ENCODE measurements around the gene GNLY.
"Not testable (repeated sequence)": the region's sequence is repeated elsewhere in the genome, so short reads cannot be mapped to it uniquely, and the experiment has no call there.

The GNLY gene

GRCh38 chr2:85707304-85707703 is 13.1 kb downstream of the GNLY start:
- peak in 28 of 56 donors; percentile 14 to 78 (median 34) for DNase-seq

DNA sequence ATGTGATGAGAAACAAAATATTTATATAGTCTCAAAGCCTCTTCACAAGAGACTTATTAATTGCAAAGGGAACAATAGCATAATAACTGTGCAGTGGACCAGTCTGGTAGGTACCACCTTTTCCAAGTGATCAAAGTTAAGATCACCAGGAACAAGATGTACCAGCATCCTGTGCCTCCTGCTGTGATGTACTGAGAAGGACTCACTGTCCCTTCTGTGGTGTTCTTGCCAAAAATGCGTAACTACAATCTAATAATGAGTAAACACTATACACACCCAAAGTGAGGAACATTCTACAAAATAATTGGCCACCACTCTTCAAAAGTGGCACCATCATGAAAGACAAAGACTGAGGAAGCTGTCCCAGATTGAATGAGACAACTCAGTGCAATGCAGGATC is 14.5 kb downstream of the GNLY start:
- no peak for DNase-seq

DNA sequence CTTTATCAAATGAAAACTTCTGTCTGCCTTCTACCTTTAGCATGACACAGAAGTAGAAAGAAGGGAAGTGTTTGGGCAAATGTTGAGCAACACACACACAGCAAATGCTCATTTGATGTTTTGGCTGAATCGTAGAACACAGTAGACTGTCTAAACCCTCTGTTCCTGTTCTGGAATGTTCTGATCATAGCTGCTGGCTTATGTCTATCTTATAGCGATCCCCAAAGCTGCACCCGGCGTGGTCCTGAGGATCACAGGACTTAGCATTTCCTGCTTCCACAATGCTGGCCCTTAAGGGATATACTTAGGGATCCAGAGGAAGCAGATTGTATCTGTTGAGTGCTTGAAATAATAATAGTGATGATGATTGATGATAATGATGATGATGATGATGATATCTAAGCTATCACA is 15.2 kb downstream of the GNLY start:
- no peak for DNase-seq

- peak in 4 of 56 donors; percentile 15 to 63 (median 24) for DNase-seq
Measured at GRCh38 chr2:85710687-85711577, 16.8 kb downstream of the GNLY start.

DNA sequence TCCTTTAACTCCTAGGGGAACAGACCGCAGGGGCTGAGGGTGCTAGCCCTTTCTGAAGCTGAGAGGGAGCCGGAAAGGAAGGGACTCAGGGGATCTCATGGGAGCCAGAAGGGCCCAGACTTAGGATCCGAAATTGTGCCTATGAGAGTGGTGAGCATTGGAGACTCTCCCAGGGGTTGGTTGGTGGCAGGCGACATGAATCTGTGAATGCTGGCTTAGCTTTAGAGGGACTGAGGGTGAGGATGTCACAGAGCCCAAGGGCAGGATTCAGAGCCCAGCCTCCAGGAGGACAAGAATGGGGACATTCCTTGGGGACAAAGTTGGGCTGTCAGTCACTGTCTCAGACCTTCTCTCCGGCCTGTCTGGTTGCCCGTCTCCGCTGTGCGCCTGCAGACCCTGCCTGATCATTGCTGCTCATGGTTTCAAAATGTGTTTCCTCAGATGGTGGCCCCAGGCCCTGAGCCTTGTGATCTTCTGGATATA is 17.5 kb downstream of the GNLY start:
- no peak for DNase-seq

DNA sequence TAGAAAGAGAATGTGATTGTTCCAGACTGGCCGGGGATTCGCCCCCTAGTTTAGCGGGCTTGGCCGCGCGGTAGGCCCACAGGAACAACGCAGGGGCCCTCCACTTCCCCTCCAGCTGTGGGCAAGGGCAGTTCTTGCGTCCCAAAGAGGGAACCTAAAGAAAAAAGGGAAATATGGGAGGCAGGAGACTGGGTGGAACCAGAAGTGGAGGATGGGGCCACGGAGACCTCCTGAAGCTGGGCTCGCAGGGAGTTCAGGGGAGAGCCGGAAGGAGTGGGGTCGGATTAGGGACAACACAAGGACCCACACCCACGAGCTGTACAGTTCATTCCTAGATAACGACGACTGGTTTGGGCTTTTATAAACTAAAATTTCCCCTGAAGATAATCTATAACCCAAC is 18.2 kb downstream of the GNLY start:
- peak in 1 of 56 donors; percentile 23 for DNase-seq

GRCh38 chr2:85712849-85713612 is 18.9 kb downstream of the GNLY start:
- peak in 11 of 56 donors; percentile 16 to 57 (median 25) for DNase-seq

DNA sequence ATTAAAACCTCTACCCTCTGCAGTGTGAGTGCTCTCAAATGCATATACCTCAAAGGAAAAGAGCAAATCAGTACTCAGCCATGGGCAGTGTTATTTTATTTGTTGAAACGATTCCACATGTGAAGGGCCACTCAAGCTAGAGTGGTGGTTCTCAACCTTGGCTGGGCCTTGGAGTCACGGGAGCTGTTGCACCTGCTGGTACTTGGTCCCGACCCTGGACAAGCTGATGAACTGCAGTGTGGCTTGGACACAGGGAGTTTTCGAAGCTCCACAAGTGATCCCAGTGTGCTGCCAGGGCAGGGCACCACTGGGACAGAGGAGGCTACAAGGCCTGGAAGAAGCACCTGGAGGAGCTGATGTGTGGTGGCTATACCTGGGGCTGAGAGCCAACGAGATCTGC is 19.7 kb downstream of the GNLY start:
- no peak for DNase-seq

DNA sequence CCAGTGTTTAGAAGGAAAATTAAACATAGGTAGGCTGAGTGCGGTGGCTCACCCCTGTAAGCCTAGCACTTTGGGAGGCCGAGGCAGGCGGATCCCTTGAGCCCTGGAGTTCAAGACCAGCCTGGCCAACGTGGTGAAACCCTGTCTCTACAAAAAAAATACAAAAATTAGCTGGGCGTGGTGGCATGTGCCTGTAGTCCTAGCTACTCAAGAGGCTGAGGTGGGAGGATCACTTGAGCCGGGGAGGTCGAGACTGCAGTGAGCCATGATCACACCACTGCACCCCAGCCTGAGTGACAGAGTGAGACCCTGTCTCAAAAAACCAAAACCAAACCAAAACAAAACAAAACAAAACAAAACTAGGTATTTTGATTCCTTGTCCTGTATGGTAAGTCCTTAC is 20.3 kb downstream of the GNLY start:
- not testable (repeated sequence) for DNase-seq

DNA sequence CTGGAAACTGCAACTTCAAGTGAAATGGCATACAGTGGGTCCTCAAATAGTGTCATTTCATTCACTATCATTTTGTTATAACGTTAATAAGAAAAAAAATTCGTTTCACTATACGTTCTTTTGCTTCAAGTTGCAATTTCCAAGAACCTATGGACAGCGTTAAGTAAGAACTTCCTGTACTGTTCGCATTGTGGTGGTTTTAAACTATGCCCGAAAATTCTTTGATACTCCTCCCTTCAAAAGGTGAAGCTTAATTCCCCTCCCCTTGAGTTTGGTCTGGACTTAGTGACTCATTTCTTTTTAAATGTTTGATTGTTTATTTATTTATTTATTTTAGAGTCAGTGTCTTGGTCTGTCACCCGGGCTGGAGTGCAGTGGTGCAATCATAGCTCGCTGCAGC is 20.7 kb downstream of the GNLY start:
- no peak for DNase-seq

GRCh38 chr2:85716346-85716914 is 22.3 kb downstream of the GNLY start:
- DNase-seq: no peak

DNA sequence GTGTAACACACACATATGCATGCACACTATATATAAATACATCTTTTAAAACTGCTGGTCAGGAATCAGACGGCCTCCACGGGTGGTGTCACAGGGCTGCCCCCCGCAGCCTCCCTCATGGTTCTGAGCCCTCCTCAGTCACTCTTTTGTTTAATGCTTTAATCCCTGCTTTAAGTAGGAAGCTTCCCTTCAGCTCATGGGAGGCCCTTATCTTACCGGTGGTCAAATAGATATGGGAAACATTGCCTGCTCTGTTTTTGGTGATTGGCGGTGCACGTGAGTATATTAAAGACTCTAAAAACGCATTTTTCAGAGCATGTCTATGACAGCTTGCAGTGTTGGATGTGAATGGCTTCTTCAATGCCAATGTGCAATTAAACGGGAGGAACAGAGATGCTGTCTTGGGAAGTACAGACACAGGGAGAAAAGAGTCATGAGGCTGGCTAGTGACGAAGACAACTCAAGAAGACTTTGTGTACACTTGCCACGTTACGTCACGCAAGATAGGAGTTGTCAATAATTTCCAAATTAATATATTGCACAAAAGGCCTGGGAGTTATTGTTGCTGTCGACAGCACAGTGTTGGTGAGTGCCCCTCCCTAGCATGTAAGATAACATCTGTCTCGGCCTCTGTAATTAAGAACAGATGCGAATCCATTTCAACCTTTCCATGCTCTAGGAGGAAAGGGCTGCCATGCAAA is 23.3 kb downstream of the GNLY start:
- no peak for DNase-seq

- DNase-seq: no peak
Measured at GRCh38 chr2:85718009-85718391, 23.8 kb downstream of the GNLY start.

DNA sequence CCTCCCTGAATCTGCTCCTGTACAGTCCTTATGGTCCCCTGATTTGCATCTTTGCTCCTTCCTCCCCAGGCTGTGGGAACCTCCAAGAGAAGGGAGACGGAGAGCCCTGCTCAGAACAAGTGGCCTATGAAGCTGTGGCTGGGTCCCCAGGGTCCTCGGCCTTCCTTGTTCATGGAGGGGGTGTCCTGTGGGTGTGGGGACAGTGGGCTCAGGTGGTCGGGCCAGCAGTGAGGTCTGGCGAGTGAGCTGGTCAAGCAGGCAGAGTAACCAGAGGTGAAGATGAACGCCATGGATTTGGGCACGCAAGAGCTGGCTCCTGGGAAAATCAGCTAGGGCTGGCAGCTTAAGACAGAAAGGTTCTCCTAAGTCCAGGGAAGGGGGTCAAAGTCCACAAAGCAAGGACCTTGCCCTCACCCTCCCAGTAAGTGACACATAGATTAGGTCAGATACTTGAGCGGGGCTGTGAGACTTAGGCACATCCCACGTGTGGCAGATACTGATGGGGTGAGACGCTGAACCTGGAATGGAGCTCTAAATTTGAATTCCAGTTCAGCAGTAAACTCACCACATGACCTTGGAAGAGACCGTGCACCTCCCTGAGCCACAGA is 24.8 kb downstream of the GNLY start:
- no peak for DNase-seq

DNA sequence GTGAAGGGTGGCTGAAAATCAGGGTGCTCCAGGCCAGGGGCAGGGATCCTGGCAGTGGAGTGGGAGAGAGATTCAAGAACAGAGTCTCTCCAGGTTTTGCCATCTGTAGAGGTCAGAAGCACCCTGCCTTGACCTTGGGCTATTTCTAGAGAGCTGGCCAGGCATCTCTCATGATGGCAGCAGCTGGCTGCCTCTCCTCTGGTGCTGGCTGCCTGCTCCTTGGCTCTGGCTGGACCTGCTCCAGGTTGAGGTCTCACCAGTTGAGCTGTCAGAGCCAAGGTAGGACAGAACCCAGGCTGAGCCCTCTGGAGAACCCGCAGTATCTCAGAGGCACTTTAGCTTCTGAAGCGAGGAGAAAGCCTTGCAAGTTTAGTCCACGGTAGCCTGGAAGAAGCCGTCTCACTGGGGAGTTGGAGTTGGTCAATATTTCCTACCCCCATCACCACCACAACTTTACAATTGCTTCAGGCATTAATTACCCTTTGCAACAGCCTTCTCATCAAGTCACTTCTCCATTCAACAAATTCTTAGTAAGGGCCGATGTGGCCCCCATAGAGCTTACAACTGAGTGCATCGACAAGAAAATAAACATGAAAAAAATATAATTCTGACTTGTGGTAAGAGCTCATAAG is 25.6 kb downstream of the GNLY start:
- DNase-seq: no peak

DNA sequence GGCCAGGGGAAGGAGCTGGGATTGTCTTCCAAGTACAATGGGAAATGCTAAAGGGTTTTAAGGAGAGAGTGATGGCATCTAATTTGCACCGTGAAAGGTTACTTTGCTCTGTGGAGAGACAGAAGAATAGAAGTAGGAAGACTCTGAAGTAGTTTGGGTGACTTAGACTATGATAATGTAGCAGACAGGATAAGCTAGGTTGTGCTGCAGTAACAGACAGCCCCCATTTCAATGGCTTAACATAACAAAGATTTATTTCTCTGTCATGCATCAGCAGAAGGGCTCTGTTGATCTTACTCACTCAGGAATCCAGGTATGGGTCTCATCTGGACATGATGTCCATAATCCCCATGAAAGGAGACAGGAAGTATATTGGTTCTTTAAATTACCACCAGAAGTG is 26.4 kb downstream of the GNLY start:
- no peak for DNase-seq

DNA sequence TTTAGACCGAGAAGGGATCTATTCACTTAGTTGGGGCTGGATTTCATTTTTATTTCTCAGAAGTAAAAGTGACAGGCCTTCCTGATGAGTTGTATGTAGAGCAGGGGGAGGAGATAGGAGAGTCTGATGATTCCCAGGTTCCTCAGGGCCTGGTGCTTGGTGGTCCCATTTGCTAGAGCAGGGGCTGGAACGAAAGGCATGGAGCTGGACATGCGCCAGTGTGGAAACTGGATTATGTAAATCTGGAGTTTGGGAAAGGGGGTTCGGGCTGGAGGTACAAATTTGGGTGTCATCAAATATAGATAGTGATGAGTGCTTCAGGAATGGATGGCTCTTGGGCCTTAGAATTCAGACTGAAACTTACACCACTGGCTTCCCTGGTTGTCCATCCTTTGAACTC is 27.5 kb downstream of the GNLY start:
- no peak for DNase-seq

GRCh38 chr2:85722519-85722918 is 28.4 kb downstream of the GNLY start:
- DNase-seq: no peak

DNA sequence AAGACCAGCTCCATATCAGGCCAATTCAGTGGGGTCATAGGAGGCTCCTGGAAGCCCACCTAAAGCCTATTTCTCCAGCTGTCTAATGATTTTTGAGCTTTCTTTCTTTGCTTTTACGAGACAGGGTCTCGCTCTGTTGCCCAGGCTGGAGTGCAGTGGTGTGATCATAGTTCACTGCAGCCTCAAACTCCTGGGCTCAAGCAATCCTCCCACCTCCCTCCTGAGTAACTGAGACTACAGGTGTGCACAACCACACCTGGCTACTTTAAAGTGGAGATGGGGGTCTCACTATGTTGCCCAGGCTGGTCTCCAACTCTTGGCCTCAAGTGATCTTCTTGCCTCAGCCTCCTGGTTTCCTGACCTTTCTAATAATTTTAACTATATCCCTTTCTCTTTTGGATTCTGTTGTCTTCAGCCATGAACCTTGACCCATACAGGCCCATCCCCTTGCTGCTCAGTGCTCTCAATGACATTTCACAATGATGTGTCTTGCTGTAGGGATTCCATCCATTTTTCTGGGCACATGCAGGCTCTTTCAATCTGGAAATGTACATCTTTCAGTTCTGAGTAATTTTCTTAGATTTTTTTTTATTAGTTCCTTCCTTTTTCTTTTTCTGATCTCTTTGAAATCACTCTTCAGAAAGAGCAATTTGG is 29.7 kb downstream of the GNLY start:
- DNase-seq: no peak

GRCh38 chr2:85724731-85725181 is 30.6 kb downstream of the GNLY start:
- no peak for DNase-seq

All from nucleus accumbens (tissue), 56 donors.